RWPE2 (cell line): Measurements from ENCODE around the gene CALY.
"Not testable (repeated sequence)": the region's sequence is repeated elsewhere in the genome, so short reads cannot be mapped to it uniquely, and the experiment has no call there.

Experiments
- ATAC-seq: fragments of 200-7000 bp; cut with Tn5 transposase; 3 replicates; pipeline ENCODE4 v1.9.1; 2021; ENCODE audit warnings: low read depth
- DNase-seq: peaks from one replicate; pipeline ENCODE4 v3.0.0-alpha.2; 2020; ENCODE audit warnings: low spot score
- H3K27ac ChIP-seq: fragments of 450-650 bp; 2 replicates; pipeline ENCODE4 v1.5.1; 2017; ENCODE audit warnings: mild to moderate bottlenecking; ENCODE audit not compliant: poor library complexity, severe bottlenecking
- H3K27me3 ChIP-seq: fragments of 250-450 bp; sonication (Bioruptor Pico); 2 replicates; pipeline ENCODE4 v1.5.1; 2021; ENCODE audit warnings: mild to moderate bottlenecking, moderate library complexity; ENCODE audit not compliant: insufficient read depth, poor library complexity, severe bottlenecking
- H3K36me3 ChIP-seq: fragments of 250-450 bp; sonication (Bioruptor Pico); 2 replicates; pipeline ENCODE4 v1.5.1; 2020; ENCODE audit warnings: low read depth, mild to moderate bottlenecking, moderate library complexity
- H3K4me1 ChIP-seq: fragments of 250-450 bp; sonication (Bioruptor Pico); 2 replicates; pipeline ENCODE4 v1.5.1; 2021; ENCODE audit warnings: mild to moderate bottlenecking, moderate library complexity; ENCODE audit not compliant: insufficient read depth, poor library complexity, severe bottlenecking
- H3K4me3 ChIP-seq: fragments of 250-450 bp; sonication (Bioruptor Pico); 2 replicates; pipeline ENCODE4 v1.5.1; 2021; ENCODE audit warnings: mild to moderate bottlenecking, moderate library complexity; ENCODE audit not compliant: severe bottlenecking
- H3K9me3 ChIP-seq: fragments of 250-450 bp; sonication (Bioruptor Pico); 2 replicates; pipeline ENCODE4 v1.5.1; 2021; ENCODE audit warnings: mild to moderate bottlenecking, moderate library complexity; ENCODE audit not compliant: severe bottlenecking
- TF ChIP-seq, protein P1 (sequence below): fragments of 450-650 bp; IDR thresholded peaks from one replicate; pipeline ENCODE4 v1.5.1; 2017; ENCODE audit warnings: mild to moderate bottlenecking, moderate library complexity; ENCODE audit not compliant: poor library complexity, severe bottlenecking

Gene CALY

DNA sequence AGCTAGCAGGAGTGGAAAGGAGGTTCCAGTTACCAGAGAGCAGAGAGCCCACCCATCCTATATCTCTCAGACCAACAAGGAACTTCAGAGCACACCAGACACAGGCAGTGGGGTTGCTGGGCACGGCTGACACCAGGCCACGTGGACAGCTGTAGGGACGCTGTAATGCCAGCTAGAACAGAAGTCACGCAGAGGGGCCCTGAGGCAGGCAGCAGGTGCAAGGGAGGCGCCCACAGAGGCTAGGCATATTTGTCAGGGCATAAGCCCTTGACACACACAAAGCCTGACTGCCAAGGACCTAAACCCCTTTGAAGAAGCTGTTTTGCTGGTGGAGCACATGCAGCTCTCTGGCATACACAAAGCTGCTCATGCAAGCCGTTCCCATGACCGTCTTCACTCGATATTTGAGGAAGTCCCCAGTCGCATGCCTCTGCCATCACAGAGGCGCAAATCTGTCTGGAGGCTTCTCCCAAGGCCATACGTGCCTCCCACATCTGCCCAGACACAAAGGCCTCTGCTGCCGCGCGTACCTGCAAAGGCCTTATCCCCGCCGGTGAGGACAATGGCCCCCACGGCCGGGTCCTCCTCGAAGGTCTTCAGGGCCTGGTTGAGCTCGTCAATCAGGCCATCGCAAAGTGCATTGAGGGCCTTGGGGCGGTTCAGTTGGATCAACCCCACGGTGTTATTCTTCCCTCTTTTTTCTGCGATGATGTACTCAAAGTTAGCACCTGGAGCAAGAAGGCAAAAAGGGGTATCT is 33.5 kb upstream of the CALY start:
- Histone ChIP-seq H3K4me3 (no peak overlapping the region), H3K9me3 (no peaks in the 10 kb centered on the region), H3K4me1 (peaks cover 5% of the 10 kb centered on the region), H3K27me3 (no peaks in the 10 kb centered on the region), H3K36me3 (peaks cover 25% of the 10 kb centered on the region), H3K27ac (no peak overlapping the region)
- TF ChIP-seq, protein P1, sequence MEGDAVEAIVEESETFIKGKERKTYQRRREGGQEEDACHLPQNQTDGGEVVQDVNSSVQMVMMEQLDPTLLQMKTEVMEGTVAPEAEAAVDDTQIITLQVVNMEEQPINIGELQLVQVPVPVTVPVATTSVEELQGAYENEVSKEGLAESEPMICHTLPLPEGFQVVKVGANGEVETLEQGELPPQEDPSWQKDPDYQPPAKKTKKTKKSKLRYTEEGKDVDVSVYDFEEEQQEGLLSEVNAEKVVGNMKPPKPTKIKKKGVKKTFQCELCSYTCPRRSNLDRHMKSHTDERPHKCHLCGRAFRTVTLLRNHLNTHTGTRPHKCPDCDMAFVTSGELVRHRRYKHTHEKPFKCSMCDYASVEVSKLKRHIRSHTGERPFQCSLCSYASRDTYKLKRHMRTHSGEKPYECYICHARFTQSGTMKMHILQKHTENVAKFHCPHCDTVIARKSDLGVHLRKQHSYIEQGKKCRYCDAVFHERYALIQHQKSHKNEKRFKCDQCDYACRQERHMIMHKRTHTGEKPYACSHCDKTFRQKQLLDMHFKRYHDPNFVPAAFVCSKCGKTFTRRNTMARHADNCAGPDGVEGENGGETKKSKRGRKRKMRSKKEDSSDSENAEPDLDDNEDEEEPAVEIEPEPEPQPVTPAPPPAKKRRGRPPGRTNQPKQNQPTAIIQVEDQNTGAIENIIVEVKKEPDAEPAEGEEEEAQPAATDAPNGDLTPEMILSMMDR: no peak
- no peak for DNase-seq
- ATAC-seq: no peak

DNA sequence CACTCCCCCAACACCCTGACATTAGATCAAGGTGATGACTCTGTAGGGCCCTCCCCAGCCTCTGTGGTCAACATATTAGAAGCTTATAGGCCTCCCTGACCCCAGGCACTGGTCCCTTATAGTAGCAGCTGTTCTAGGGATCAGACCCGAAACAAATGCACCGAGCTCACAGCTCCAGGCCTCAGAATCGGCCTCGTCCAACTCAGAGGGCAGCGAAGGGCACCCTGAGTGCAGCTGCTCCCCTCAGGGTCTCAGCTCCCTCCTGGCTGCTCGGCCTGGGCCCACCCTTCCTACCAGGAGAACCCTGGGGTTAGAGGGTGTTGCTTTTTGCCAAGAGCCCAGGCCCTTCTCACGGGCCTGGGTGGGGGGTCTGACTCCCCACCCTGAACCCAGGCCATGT is 31.5 kb upstream of the CALY start:
- H3K9me3 ChIP-seq: no peaks in the 10 kb centered on the region
- peaks cover 41% of the 10 kb centered on the region for H3K36me3 ChIP-seq
- TF ChIP-seq, protein P1: no peak
- no peak overlapping the region for H3K4me3 ChIP-seq
- ATAC-seq: no peak
- H3K4me1 ChIP-seq: no peaks in the 10 kb centered on the region
- DNase-seq: no peak
- no peaks in the 10 kb centered on the region for H3K27me3 ChIP-seq
- H3K27ac ChIP-seq: no peak overlapping the region

DNA sequence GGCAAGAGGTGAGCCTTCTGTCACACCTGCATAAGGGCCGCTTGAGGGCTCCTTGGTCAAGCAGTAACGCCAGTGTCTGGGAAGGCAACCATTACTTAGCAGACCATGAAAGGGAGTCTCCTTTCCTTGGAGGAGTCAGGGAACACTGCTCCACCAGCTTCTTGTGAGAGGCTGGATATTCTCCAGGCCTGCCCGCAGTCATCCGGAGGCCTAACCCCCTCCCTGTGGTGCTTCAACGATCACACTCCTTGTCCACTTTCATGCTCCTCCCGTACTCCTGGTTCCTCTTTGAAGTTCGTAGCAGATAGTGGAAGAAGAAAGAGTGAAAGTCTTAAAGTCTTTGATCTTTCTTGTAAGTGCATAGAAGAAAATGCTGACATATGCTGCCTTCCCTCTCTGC is 30.8 kb upstream of the CALY start:
- not testable (repeated sequence) for H3K27me3 ChIP-seq, H3K9me3 ChIP-seq, H3K4me3 ChIP-seq, H3K4me1 ChIP-seq, ATAC-seq, DNase-seq, H3K27ac ChIP-seq
- peaks cover 44% of the 10 kb centered on the region for H3K36me3 ChIP-seq

DNA sequence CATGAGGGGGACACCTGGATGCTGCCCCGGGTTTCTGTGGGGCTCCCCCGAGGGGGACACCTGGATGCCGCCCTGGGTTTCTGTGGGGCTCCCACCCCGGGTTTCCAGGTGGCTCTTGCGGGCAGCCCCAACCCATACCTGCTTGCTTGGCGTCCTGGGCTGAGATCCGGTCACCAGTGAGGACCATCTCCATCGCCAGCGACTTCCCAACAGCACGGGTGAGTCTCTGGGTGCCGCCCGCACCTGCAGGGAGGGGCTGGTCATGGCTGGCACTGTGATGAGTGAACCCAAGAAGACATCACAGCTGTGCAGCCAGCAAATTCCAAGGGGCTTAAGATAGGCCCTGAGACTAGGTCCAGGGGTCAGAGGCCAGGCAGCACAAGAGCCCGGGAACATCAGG is 30.1 kb upstream of the CALY start:
- TF ChIP-seq, protein P1: no peak
- no peaks in the 10 kb centered on the region for H3K27me3 ChIP-seq
- H3K4me3 ChIP-seq: no peak overlapping the region
- DNase-seq: no peak
- H3K4me1 ChIP-seq: no peaks in the 10 kb centered on the region
- H3K27ac ChIP-seq: no peak overlapping the region
- no peaks in the 10 kb centered on the region for H3K9me3 ChIP-seq
- no peak for ATAC-seq
- peaks cover 49% of the 10 kb centered on the region for H3K36me3 ChIP-seq

DNA sequence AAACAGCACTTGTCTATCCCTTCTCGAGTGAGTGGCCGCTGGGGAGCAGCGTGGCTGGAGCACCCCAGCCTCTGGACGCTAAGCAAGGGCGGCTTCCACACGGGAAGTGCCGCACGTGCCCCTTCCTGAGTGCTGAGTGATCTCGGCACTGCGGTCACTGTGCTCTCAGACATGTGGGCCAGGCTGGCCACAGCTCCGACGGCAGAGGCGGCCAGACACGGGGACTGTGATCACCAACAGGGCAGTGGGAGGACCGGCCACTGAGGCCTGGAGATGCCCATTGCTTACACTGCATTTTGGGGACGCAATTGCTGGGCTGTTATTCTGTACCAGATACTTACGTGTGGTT is 29.4 kb upstream of the CALY start:
- ATAC-seq (no peak), DNase-seq (no peak)
- Histone ChIP-seq H3K9me3 (no peaks in the 10 kb centered on the region), H3K4me1 (no peaks in the 10 kb centered on the region), H3K4me3 (no peak overlapping the region), H3K27me3 (no peaks in the 10 kb centered on the region), H3K36me3 (peaks cover 49% of the 10 kb centered on the region), H3K27ac (no peak overlapping the region)
- TF ChIP-seq, protein P1: no peak
